ENCODE measurements around the gene OBI1. TPM values are rescaled to one million over a fixed set of nuclear protein-coding genes. Genes with fewer than 3 reads are reported as not detected.

The OBI1 gene
- total and polyA plus RNA-seq, 10 of the 15 experiments (the other 5 are each of a cell fraction or from before 2014, with no cell fraction given): 15.5 to 34.2 (median 22.0) TPM

- ChIA-PET POLR2A (interaction anchor here (0.7 kb wide), 1 partner anchor 218 kb away, joined by 9 read pairs; no protein-coding TSS in a partner anchor), RAD21 (ENCODE audit: unreplicated experiment) (interaction anchor here (0.6 kb wide), 1 partner anchor 361 kb away, joined by 3 read pairs; no protein-coding TSS in a partner anchor), SMC1A (ENCODE audit: uncharacterized antibody, unreplicated experiment) (interaction anchor here (0.5 to 0.8 kb wide), 2 partner anchors 164 to 375 kb away, joined by 3 read pairs; no protein-coding TSS in a partner anchor), CTCF (no interaction called here)
- Histone ChIP-seq H3K4me2 (ENCODE audit: control insufficient read depth, insufficient read depth) (peak within 1 kb of the TSS; percentile 84), H3K27me3 (replicated peaks in 1 of 2; ENCODE audit: control insufficient read depth in 2 of 2, insufficient read depth in 2 of 2, low read length in 1 of 2) (peaks cover 23 to 56% of the 10 kb centered on the region in 2 experiments), H4K20me1 (ENCODE audit: control insufficient read depth, insufficient read depth) (peaks cover 2% of the 10 kb centered on the region; the same call in 1 of the 2 replicates), H3K9me3 (replicated peaks; ENCODE audit: control insufficient read depth, insufficient read depth, low read length) (no peaks in the 10 kb centered on the region; the same call in 2 of the 3 replicates), H3K36me3 (ENCODE audit: control insufficient read depth in 2 of 2, insufficient read depth in 2 of 2, low read length in 1 of 2) (no peaks in the 10 kb centered on the region), H3K4me3 (peak within 1 kb of the TSS; percentile 58), H3K27ac (ENCODE audit: control insufficient read depth, insufficient read depth) (no peak within 1 kb of the TSS), H3K9ac (ENCODE audit: control insufficient read depth, insufficient read depth, low read length) (no peak within 1 kb of the TSS), H3K4me1 (ENCODE audit: control insufficient read depth, insufficient read depth, low read length) (peaks cover 8% of the 10 kb centered on the region), H2AFZ (ENCODE audit: control insufficient read depth, low read depth, low read length) (peak within 1 kb of the TSS; percentile 48), H3K79me2 (ENCODE audit: control insufficient read depth, insufficient read depth, low read length) (no peaks in the 10 kb centered on the region)
- no TSS peak for BruUV-seq (replicated peaks)
- DNase-seq (ENCODE audit: low read depth, low spot score) (peak; percentile 19), FAIRE-seq (no peak), ATAC-seq (peak; percentile 81)
- TF ChIP-seq RFX5 (IDR thresholded peaks at IDR 0.05; ENCODE audit: low read depth, low read length): peak; percentile 70; the same call in 1 of the 2 replicates
- no peak for TF ChIP-seq NBN (IDR thresholded peaks at IDR 0.05)
- TF ChIP-seq FOXM1 (IDR thresholded peaks at IDR 0.05; ENCODE audit: low read depth, low read length): no peak
- TF ChIP-seq IKZF1 (conservative IDR thresholded peaks at IDR 0.05): peak; percentile 41
- no peak for TF ChIP-seq STAT3 (IDR thresholded peaks at IDR 0.05; ENCODE audit: low read depth, low read length)
- TF ChIP-seq TCF3 (IDR thresholded peaks at IDR 0.05; ENCODE audit: borderline replicate concordance, insufficient read depth, low read depth, low read length): 0 out of 2 replicates have a peak, but pooled peaks have one; percentile 17
- no peak for TF ChIP-seq TAF1 (IDR thresholded peaks at IDR 0.05; ENCODE audit: borderline replicate concordance, low read depth, low read length)
- no peak for TF ChIP-seq CBX5 (IDR thresholded peaks at IDR 0.05; ENCODE audit: low read depth)
- TF ChIP-seq BRCA1 (IDR thresholded peaks at IDR 0.05; ENCODE audit: low read depth, low read length): peak; percentile 63; the same call in 1 of the 2 replicates
- TF ChIP-seq, protein P1, sequence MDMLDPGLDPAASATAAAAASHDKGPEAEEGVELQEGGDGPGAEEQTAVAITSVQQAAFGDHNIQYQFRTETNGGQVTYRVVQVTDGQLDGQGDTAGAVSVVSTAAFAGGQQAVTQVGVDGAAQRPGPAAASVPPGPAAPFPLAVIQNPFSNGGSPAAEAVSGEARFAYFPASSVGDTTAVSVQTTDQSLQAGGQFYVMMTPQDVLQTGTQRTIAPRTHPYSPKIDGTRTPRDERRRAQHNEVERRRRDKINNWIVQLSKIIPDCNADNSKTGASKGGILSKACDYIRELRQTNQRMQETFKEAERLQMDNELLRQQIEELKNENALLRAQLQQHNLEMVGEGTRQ (IDR thresholded peaks at IDR 0.05; ENCODE audit: borderline replicate concordance, low read depth, low read length): no peak
- TF ChIP-seq, protein P2, sequence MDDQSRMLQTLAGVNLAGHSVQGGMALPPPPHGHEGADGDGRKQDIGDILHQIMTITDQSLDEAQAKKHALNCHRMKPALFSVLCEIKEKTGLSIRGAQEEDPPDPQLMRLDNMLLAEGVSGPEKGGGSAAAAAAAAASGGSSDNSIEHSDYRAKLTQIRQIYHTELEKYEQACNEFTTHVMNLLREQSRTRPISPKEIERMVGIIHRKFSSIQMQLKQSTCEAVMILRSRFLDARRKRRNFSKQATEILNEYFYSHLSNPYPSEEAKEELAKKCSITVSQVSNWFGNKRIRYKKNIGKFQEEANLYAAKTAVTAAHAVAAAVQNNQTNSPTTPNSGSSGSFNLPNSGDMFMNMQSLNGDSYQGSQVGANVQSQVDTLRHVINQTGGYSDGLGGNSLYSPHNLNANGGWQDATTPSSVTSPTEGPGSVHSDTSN (IDR thresholded peaks at IDR 0.05; ENCODE audit: insufficient replicate concordance, low read depth, low read length): peak; percentile 20
- peak; percentile 93 for TF ChIP-seq CHD2 (IDR thresholded peaks at IDR 0.05; ENCODE audit: borderline replicate concordance, low read depth, low read length)
- peak; percentile 80 for TF ChIP-seq PKNOX1 (IDR thresholded peaks at IDR 0.05)
- WGBS (ENCODE audit: insufficient coverage, insufficient replicate concordance, low lambda C conversion rate, missing lambda C conversion rate): 26% methylated on average over 80 of the region's 80 CpGs
- intact Hi-C loops (cut with micrococcal nuclease; ENCODE audit: unreplicated experiment): no loop called here
- in situ Hi-C loops (cut with MboI): no loop called here
Measured at GRCh38 chr13:78603240-78603957, 55.6 kb downstream of the OBI1 start, which contains the start of gene POU4F1. Gene POU4F1, minus strand, starts transcription at chr13:78603552. Its CDS starts 226 bp downstream, at chr13:78603326.
